Measurements from ENCODE around the gene PARP2.

The PARP2 gene

GRCh38 chr14:20387576-20387975 is 44.1 kb downstream of the PARP2 start:
- TF ChIP-seq JUND (IDR thresholded peaks at IDR 0.05; ENCODE audit: low read depth), result no peak
- in situ Hi-C loops (cut with HindIII; ENCODE audit: low pct_unique_long_range_greater_than_20kb, low sequenced_read_pairs), result no loop called here
- no peak for DNase-seq (ENCODE audit: low read depth in 1 of 2, low spot score in 1 of 2)

GRCh38 chr14:20388159-20388558 is 44.7 kb downstream of the PARP2 start:
- DNase-seq (ENCODE audit: low read depth in 1 of 2, low spot score in 1 of 2), result no peak
- in situ Hi-C loops (cut with HindIII; ENCODE audit: low pct_unique_long_range_greater_than_20kb, low sequenced_read_pairs), result no loop called here
- no peak for TF ChIP-seq JUND (IDR thresholded peaks at IDR 0.05; ENCODE audit: low read depth)

GRCh38 chr14:20391505-20391904 is 48.1 kb downstream of the PARP2 start:
- in situ Hi-C loops (cut with HindIII; ENCODE audit: low pct_unique_long_range_greater_than_20kb, low sequenced_read_pairs), result no loop called here
- no peak for TF ChIP-seq JUND (IDR thresholded peaks at IDR 0.05; ENCODE audit: low read depth)
- DNase-seq (ENCODE audit: low read depth in 1 of 2, low spot score in 1 of 2), result no peak

GRCh38 chr14:20397511-20397910 is 54.1 kb downstream of the PARP2 start:
- TF ChIP-seq JUND (IDR thresholded peaks at IDR 0.05; ENCODE audit: low read depth), result no peak
- in situ Hi-C loops (cut with HindIII; ENCODE audit: low pct_unique_long_range_greater_than_20kb, low sequenced_read_pairs), result no loop called here
- DNase-seq (ENCODE audit: low read depth in 1 of 2, low spot score in 1 of 2), result no peak

- DNase-seq (ENCODE audit: low read depth in 1 of 2, low spot score in 1 of 2), result no peak
- in situ Hi-C loops (cut with HindIII; ENCODE audit: low pct_unique_long_range_greater_than_20kb, low sequenced_read_pairs), result no loop called here
- no peak for TF ChIP-seq JUND (IDR thresholded peaks at IDR 0.05; ENCODE audit: low read depth)
Measured at GRCh38 chr14:20400589-20400964, 57.1 kb downstream of the PARP2 start.

- DNase-seq (ENCODE audit: low read depth in 1 of 2, low spot score in 1 of 2), result no peak
- in situ Hi-C loops (cut with HindIII; ENCODE audit: low pct_unique_long_range_greater_than_20kb, low sequenced_read_pairs), result no loop called here
- no peak for TF ChIP-seq JUND (IDR thresholded peaks at IDR 0.05; ENCODE audit: low read depth)
Measured at GRCh38 chr14:20400965-20401593, 57.6 kb downstream of the PARP2 start.

- in situ Hi-C loops (cut with HindIII; ENCODE audit: low pct_unique_long_range_greater_than_20kb, low sequenced_read_pairs), result no loop called here
- DNase-seq (ENCODE audit: low read depth in 1 of 2, low spot score in 1 of 2), result no peak
- no peak for TF ChIP-seq JUND (IDR thresholded peaks at IDR 0.05; ENCODE audit: low read depth)
Measured at GRCh38 chr14:20403521-20403920, 60.1 kb downstream of the PARP2 start.
